GM12892 (cell line): Measurements from ENCODE around the gene INPP4B.

Source experiments
- POLR2A ChIP-seq: IDR thresholded peaks from 2 replicates; pipeline ENCODE4 v1.6.1; 2011; ENCODE audit warnings: low read depth, low read length, control low read depth
- TAF1 ChIP-seq: IDR thresholded peaks from 2 replicates; pipeline ENCODE4 v1.6.1; 2011; ENCODE audit warnings: low read depth, mild to moderate bottlenecking, control low read depth, low read length, borderline replicate concordance

GRCh38 chr4:142566243-142566642 lies 279.9 kb downstream of the INPP4B start:
- TF ChIP-seq TAF1 (no peak), POLR2A (no peak)
